Hepatocyte (in vitro differentiated cells): Measurements from ENCODE around the gene NMNAT3.

ENCODE experiments used
- CTCF ChIP-seq: fragments of 200-600 bp; sonication (generic); IDR thresholded peaks from 2 replicates; pipeline ENCODE4 v1.5.1; 2016; ENCODE audit warnings: antibody characterized with exemption, mild to moderate bottlenecking; ENCODE audit not compliant: poor library complexity
- EZH2 ChIP-seq: fragments of 200-600 bp; sonication (generic); IDR thresholded peaks from 2 replicates; pipeline ENCODE4 v1.6.1; 2016; ENCODE audit warnings: antibody characterized with exemption, mild to moderate bottlenecking, borderline replicate concordance

DNA sequence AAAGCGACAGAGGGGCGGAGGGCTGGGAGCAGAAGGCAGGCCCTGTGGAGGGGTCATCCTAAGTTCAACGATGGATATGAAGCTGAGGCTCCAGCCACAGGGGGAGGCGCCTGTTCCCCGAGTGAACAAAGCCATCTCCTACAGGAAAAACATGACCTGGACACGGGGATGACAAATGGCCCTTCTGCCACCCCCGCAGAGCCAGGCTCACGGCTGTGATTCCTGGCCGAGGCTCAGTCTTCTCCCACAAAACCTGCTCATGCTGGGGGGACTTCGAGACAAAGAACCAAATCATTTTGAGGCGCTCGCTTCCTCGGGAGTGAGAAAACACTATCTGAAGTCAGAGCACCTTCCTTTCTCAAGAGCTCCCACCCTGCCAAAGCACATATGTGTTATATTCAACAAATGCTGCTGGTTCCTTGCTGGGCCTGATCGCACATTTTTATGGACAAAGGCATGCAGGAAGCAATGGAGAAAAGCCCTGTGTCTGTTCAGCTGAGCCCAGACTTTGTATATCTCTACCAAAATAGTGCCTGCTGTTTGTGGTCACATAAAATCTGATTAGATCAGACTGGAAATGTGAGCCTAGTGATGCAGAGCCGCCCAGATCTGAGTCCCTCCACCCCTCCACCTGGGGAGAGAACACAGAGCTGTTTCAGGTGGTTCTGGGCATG, 143.9 kb downstream of the NMNAT3 start:
- TF ChIP-seq CTCF = no peak
- TF ChIP-seq EZH2 = no peak
